CD8-positive, alpha-beta memory T cell (primary cell): Measurements from ENCODE around the gene EDIL3. TPM values are rescaled to one million over a fixed set of nuclear protein-coding genes. Genes with fewer than 3 reads are reported as not detected.

ENCODE experiments used
- CTCF ChIA-PET: fragments of 350-600 bp; sonication (Branson Sonifier 250); formaldehyde crosslinking; loops from one replicate; lab custom pipeline; 2021; ENCODE audit warnings: antibody characterized with exemption; lab: Charles Lee
- POLR2A ChIA-PET: fragments of 350-600 bp; sonication (Branson Sonifier 250); formaldehyde crosslinking; loops from one replicate; lab custom pipeline; 2021; ENCODE audit warnings: antibody characterized with exemption; lab: Charles Lee
- DNase-seq, 5 donors: peaks; one replicate each; pipeline versions ENCODE4 v3.0.0 to v3.0.0-alpha.2; 2020 to 2022; ENCODE audit warnings: mixed read lengths in 1 of 5
- H3K27ac ChIP-seq: one replicate; pipeline ENCODE4 v1.7.0; 2013; ENCODE audit warnings: low read depth, mild to moderate bottlenecking, low read length, moderate library complexity
- H3K27me3 ChIP-seq: 2 replicates; pipeline ENCODE4 v1.7.0; 2013; ENCODE audit warnings: low read length, mild to moderate bottlenecking; ENCODE audit not compliant: insufficient read depth, poor library complexity, severe bottlenecking
- H3K36me3 ChIP-seq: 2 replicates; pipeline ENCODE4 v1.7.0; 2013; ENCODE audit warnings: mild to moderate bottlenecking, low read length, moderate library complexity; ENCODE audit not compliant: insufficient read depth
- H3K4me1 ChIP-seq: 2 replicates; pipeline ENCODE4 v1.7.0; 2013; ENCODE audit warnings: mild to moderate bottlenecking, low read length, moderate library complexity; ENCODE audit not compliant: insufficient read depth
- H3K4me3 ChIP-seq: 2 replicates; pipeline ENCODE4 v1.7.0; 2013; ENCODE audit warnings: mild to moderate bottlenecking, low read length
- H3K9me3 ChIP-seq: 2 replicates; pipeline ENCODE4 v1.7.0; 2013; ENCODE audit warnings: mild to moderate bottlenecking, low read length
- H3K27ac Mint-ChIP-seq, 8 donors: one replicate each; pipeline ENCODE4 v1.8.0; 2020 to 2021; ENCODE audit warnings: mixed read lengths in 8 of 8, mild to moderate bottlenecking in 6 of 8, inconsistent platforms in 3 of 8, moderate library complexity in 3 of 8
- H3K27me3 Mint-ChIP-seq, 2 donors: one replicate each; pipeline ENCODE4 v1.8.0; 2020 to 2021; ENCODE audit warnings: mixed read lengths in 2 of 2, mild to moderate bottlenecking in 1 of 2, moderate library complexity in 1 of 2
- H3K36me3 Mint-ChIP-seq, 3 donors: one replicate each; pipeline ENCODE4 v1.8.0; 2020 to 2021; ENCODE audit warnings: mixed read lengths in 3 of 3, inconsistent platforms in 1 of 3, mild to moderate bottlenecking in 1 of 3
- H3K4me1 Mint-ChIP-seq, 3 donors: one replicate each; pipeline ENCODE4 v1.8.0; 2020 to 2021; ENCODE audit warnings: mixed read lengths in 3 of 3, inconsistent platforms in 1 of 3, mild to moderate bottlenecking in 1 of 3
- H3K4me3 Mint-ChIP-seq, 7 donors: one replicate each; pipeline ENCODE4 v1.8.0; 2020 to 2021; ENCODE audit warnings: mixed read lengths in 7 of 7, mild to moderate bottlenecking in 6 of 7, moderate library complexity in 4 of 7, inconsistent platforms in 2 of 7
- H3K9me3 Mint-ChIP-seq, 5 donors: one replicate each; pipeline ENCODE4 v1.8.0; 2020 to 2022; ENCODE audit warnings: mixed read lengths in 5 of 5, mild to moderate bottlenecking in 3 of 5, moderate library complexity in 2 of 5, inconsistent platforms in 1 of 5
- polyA plus RNA-seq: library from polyadenylated mRNA; unstranded; fragments of 300-500 nt; fragmentation: Illumina TruSeq; gene quantifications from one replicate; pipeline ENCODE4 v1.2.3, GENCODE V29; 2021
- total RNA-seq, 2 experiments: library from RNA; stranded (reverse); gene quantifications; one replicate each; pipeline ENCODE4 v1.2.3, GENCODE V29; 2021

EDIL3 gene
- total and polyA plus RNA-seq, 3 experiments from 2014 or later = not detected

DNA sequence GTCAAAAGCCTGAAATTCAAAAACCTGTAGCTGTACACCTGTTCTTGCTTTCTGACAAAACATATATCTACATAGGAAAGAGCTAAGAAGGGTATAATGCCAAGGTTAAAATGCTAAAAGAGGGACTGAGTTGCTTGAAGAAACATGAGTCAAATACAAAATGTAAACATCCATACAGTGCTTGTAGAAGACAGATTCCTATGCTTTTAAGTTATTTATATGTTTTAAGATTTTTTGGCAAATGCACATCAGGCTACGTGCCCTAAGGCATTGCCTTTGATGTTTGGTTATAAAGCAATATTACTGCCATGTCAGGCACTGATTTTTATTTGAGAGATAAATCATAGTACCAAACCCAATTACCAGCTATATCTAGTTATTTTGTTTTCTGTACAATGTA, 269.0 kb downstream of the EDIL3 start:
- Mint-ChIP-seq H3K27ac (no peak overlapping the region), H3K27me3 (no peaks in the 10 kb centered on the region), H3K9me3 (peaks cover 2 to 6% (median 4%) of the 10 kb centered on the region in 5 donors), H3K4me1 (no peaks in the 10 kb centered on the region), H3K36me3 (no peaks in the 10 kb centered on the region), H3K4me3 (no peak overlapping the region)
- POLR2A ChIA-PET = no interaction called here
- H3K9me3 ChIP-seq = no peaks in the 10 kb centered on the region
- no peak overlapping the region for H3K27ac ChIP-seq
- CTCF ChIA-PET = no interaction called here
- no peak for DNase-seq
- H3K36me3 ChIP-seq = no peaks in the 10 kb centered on the region
- H3K4me1 ChIP-seq = no peaks in the 10 kb centered on the region
- H3K4me3 ChIP-seq = no peak overlapping the region
- no peaks in the 10 kb centered on the region for H3K27me3 ChIP-seq

GRCh38 chr5:84113246-84114105, 271.2 kb downstream of the EDIL3 start:
- Histone ChIP-seq H3K4me1 (no peaks in the 10 kb centered on the region), H3K36me3 (no peaks in the 10 kb centered on the region), H3K27ac (no peak overlapping the region), H3K4me3 (no peak overlapping the region), H3K27me3 (no peaks in the 10 kb centered on the region), H3K9me3 (no peaks in the 10 kb centered on the region)
- CTCF ChIA-PET = no interaction called here
- no peak for DNase-seq
- Mint-ChIP-seq H3K27me3 (no peaks in the 10 kb centered on the region), H3K9me3 (peaks cover 0 to 6% (median 4%) of the 10 kb centered on the region in 5 donors), H3K36me3 (no peaks in the 10 kb centered on the region), H3K4me3 (no peak overlapping the region), H3K27ac (no peak overlapping the region), H3K4me1 (no peaks in the 10 kb centered on the region)
- POLR2A ChIA-PET = no interaction called here

- no peak overlapping the region for H3K27ac Mint-ChIP-seq
- no peaks in the 10 kb centered on the region for H3K27me3 Mint-ChIP-seq
- H3K9me3 Mint-ChIP-seq = peaks cover 3 to 14% (median 8%) of the 10 kb centered on the region in 5 donors
- no peaks in the 10 kb centered on the region for H3K4me1 Mint-ChIP-seq
- DNase-seq = no peak
- POLR2A ChIA-PET = no interaction called here
- H3K4me3 ChIP-seq = no peak overlapping the region
- H3K36me3 Mint-ChIP-seq = no peaks in the 10 kb centered on the region
- no peak overlapping the region for H3K27ac ChIP-seq
- H3K4me1 ChIP-seq = no peaks in the 10 kb centered on the region
- H3K4me3 Mint-ChIP-seq = no peak overlapping the region
- H3K36me3 ChIP-seq = no peaks in the 10 kb centered on the region
- CTCF ChIA-PET = no interaction called here
- no peaks in the 10 kb centered on the region for H3K27me3 ChIP-seq
- H3K9me3 ChIP-seq = no peaks in the 10 kb centered on the region
Observed at GRCh38 chr5:84092738-84093137, 291.9 kb downstream of the EDIL3 start.

GRCh38 chr5:84091127-84091799, 293.4 kb downstream of the EDIL3 start:
- H3K4me3 ChIP-seq = no peak overlapping the region
- Mint-ChIP-seq H3K4me3 (no peak overlapping the region), H3K9me3 (peaks cover 0 to 8% (median 5%) of the 10 kb centered on the region in 5 donors), H3K4me1 (no peaks in the 10 kb centered on the region), H3K27me3 (no peaks in the 10 kb centered on the region), H3K36me3 (no peaks in the 10 kb centered on the region), H3K27ac (no peak overlapping the region)
- H3K27ac ChIP-seq = no peak overlapping the region
- ChIA-PET CTCF (no interaction called here), POLR2A (no interaction called here)
- H3K4me1 ChIP-seq = no peaks in the 10 kb centered on the region
- H3K27me3 ChIP-seq = no peaks in the 10 kb centered on the region
- no peaks in the 10 kb centered on the region for H3K9me3 ChIP-seq
- no peak for DNase-seq
- H3K36me3 ChIP-seq = no peaks in the 10 kb centered on the region

- no peak overlapping the region for H3K27ac Mint-ChIP-seq
- DNase-seq = no peak
- no peaks in the 10 kb centered on the region for H3K27me3 Mint-ChIP-seq
- Histone ChIP-seq H3K36me3 (no peaks in the 10 kb centered on the region), H3K27ac (no peak overlapping the region), H3K9me3 (no peaks in the 10 kb centered on the region), H3K4me1 (no peaks in the 10 kb centered on the region), H3K27me3 (no peaks in the 10 kb centered on the region), H3K4me3 (no peak overlapping the region)
- H3K36me3 Mint-ChIP-seq = no peaks in the 10 kb centered on the region
- ChIA-PET CTCF (no interaction called here), POLR2A (no interaction called here)
- no peaks in the 10 kb centered on the region for H3K4me1 Mint-ChIP-seq
- peaks cover 0 to 9% (median 2%) of the 10 kb centered on the region in 5 donors for H3K9me3 Mint-ChIP-seq
- no peak overlapping the region for H3K4me3 Mint-ChIP-seq
Observed at GRCh38 chr5:84088996-84089395, 295.7 kb downstream of the EDIL3 start.

DNA sequence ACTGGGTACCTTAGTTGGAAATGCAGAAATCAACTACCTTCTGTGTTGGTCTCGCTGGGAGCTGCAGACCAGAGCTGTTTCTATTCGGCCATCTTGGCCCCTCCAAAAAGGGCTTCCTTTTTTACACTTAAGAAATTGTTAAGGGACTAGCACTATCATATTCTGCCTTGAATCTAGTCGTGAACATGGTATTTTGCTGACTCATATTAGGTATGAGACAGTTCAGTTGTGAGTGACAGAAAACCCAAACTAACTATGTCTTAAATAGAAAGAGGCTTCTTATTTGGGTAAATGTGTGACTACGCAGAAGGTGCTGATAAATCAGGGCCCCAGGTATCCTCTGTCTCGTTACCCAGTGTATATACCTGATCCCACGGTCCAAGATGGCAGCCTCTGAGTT, 298.2 kb downstream of the EDIL3 start:
- Histone ChIP-seq H3K27ac (no peak overlapping the region), H3K4me3 (no peak overlapping the region), H3K36me3 (no peaks in the 10 kb centered on the region), H3K9me3 (no peaks in the 10 kb centered on the region), H3K27me3 (no peaks in the 10 kb centered on the region), H3K4me1 (no peaks in the 10 kb centered on the region)
- no peak for DNase-seq
- H3K27ac Mint-ChIP-seq = no peak overlapping the region
- H3K36me3 Mint-ChIP-seq = no peaks in the 10 kb centered on the region
- no peaks in the 10 kb centered on the region for H3K27me3 Mint-ChIP-seq
- CTCF ChIA-PET = no interaction called here
- POLR2A ChIA-PET = no interaction called here
- H3K4me1 Mint-ChIP-seq = no peaks in the 10 kb centered on the region
- H3K9me3 Mint-ChIP-seq = peaks cover 0 to 8% (median 2%) of the 10 kb centered on the region in 5 donors
- H3K4me3 Mint-ChIP-seq = no peak overlapping the region

DNA sequence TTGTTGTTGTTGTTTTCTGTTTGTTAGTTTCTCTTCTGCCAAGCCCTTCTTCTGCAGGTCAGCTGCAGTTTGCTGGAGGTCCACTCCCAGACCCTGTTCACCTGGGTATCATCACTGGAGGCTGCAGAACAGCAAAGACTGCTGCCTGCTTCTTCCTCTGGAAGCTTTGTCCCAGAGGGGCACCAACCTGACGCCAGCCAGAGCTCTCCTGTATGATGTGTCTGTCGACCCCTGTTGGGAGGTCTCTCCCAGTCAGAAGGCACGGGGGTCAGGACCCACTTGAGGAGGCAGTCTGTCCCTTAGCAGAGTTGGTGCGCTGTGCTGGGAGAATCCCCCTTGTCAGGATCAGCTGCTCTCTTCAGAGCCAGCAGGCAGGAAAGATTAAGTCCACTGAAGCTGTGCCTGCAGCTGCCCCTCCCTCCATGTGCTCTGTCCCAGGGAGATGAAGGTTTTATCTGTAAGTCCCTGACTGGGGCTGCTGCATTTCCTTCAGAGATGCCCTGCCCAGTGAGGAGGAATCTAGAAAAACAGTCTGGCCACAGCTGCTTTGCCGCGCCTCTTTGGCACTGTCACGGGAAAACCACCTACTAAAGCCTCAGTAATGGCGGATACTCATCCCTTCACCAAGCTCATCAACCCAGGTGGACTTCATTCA, 299.2 kb downstream of the EDIL3 start:
- CTCF ChIA-PET = no interaction called here
- no peak overlapping the region for H3K4me3 Mint-ChIP-seq
- H3K36me3 Mint-ChIP-seq = no peaks in the 10 kb centered on the region

DNA sequence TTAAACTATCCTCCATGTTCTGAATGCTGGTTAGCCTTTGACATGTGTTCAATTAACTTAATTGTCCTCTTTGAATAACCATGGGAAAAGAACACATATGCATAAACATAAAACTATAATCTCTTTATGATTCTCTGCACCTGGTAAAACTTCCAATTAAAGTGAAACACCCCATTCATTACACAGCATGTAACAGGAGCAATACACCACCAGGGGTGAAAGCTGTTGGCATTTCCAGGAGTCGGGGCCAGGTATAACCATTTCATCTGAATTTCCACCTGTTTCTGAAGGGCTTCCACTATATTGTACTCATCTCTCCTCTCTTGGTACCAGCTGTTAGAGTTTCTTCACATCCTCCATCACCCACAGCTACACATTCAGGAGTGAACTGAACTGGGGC, 303.8 kb downstream of the EDIL3 start:
- ChIA-PET CTCF (no interaction called here), POLR2A (no interaction called here)
- no peak for DNase-seq
- no peaks in the 10 kb centered on the region for H3K4me1 ChIP-seq
- Mint-ChIP-seq H3K27me3 (no peaks in the 10 kb centered on the region), H3K4me1 (no peaks in the 10 kb centered on the region), H3K27ac (no peak overlapping the region), H3K9me3 (peaks cover 1 to 9% (median 6%) of the 10 kb centered on the region in 5 donors), H3K4me3 (no peak overlapping the region), H3K36me3 (no peaks in the 10 kb centered on the region)
- H3K9me3 ChIP-seq = no peaks in the 10 kb centered on the region
- H3K4me3 ChIP-seq = no peak overlapping the region
- H3K36me3 ChIP-seq = no peaks in the 10 kb centered on the region
- no peak overlapping the region for H3K27ac ChIP-seq
- H3K27me3 ChIP-seq = no peaks in the 10 kb centered on the region

More for the DNA sequence above, 299.2 kb downstream of the EDIL3 start:
- POLR2A ChIA-PET = no interaction called here
- Histone ChIP-seq H3K4me3 (no peak overlapping the region), H3K4me1 (no peaks in the 10 kb centered on the region), H3K36me3 (no peaks in the 10 kb centered on the region), H3K27me3 (no peaks in the 10 kb centered on the region), H3K27ac (no peak overlapping the region), H3K9me3 (no peaks in the 10 kb centered on the region)
- DNase-seq = no peak
- H3K9me3 Mint-ChIP-seq = peaks cover 0 to 8% (median 2%) of the 10 kb centered on the region in 5 donors
- H3K27me3 Mint-ChIP-seq = no peaks in the 10 kb centered on the region
- H3K4me1 Mint-ChIP-seq = no peaks in the 10 kb centered on the region
- H3K27ac Mint-ChIP-seq = no peak overlapping the region
